Activated CD4-positive, alpha-beta T cell treated with anti-CD3 and anti-CD28 coated beads, Interleukin-2, amount 10 ng/mL, durations not matched to agents 7 days and 5 days (primary cell): ENCODE results near the gene ECM1. TPM values are rescaled to one million over a fixed set of nuclear protein-coding genes. Genes with fewer than 3 reads are reported as not detected.

Experiments used
- CTCF ChIA-PET: fragments of 350-600 bp; sonication (Branson Sonifier 250); formaldehyde crosslinking; loops from one replicate; lab custom pipeline; 2021; ENCODE audit warnings: antibody characterized with exemption; lab: Charles Lee
- POLR2A ChIA-PET: fragments of 350-600 bp; sonication (Branson Sonifier 250); formaldehyde crosslinking; loops from one replicate; lab custom pipeline; 2021; ENCODE audit warnings: antibody characterized with exemption; lab: Charles Lee
- DNase-seq: peaks from one replicate; pipeline ENCODE4 v3.0.0-alpha.2; 2020
- H3K27ac Mint-ChIP-seq: one replicate; pipeline ENCODE4 v1.8.0; 2021; ENCODE audit warnings: mild to moderate bottlenecking, moderate library complexity, mixed read lengths
- H3K27me3 Mint-ChIP-seq: one replicate; pipeline ENCODE4 v1.8.0; 2021; ENCODE audit warnings: mixed read lengths
- H3K36me3 Mint-ChIP-seq: one replicate; pipeline ENCODE4 v1.8.0; 2021; ENCODE audit warnings: low read depth, mixed read lengths
- H3K4me1 Mint-ChIP-seq: one replicate; pipeline ENCODE4 v1.8.0; 2021; ENCODE audit warnings: mixed read lengths
- H3K4me3 Mint-ChIP-seq: one replicate; pipeline ENCODE4 v1.8.0; 2021; ENCODE audit warnings: mild to moderate bottlenecking, moderate library complexity, mixed read lengths
- H3K9me3 Mint-ChIP-seq: one replicate; pipeline ENCODE4 v1.8.0; 2021; ENCODE audit warnings: mixed read lengths
- total RNA-seq, 2 experiments: library from RNA; stranded (reverse); gene quantifications; one replicate each; pipeline ENCODE4 v1.2.3, GENCODE V29; 2021

ECM1 gene
- 1 to 10 TPM in 1 of 2 experiments, under 1 TPM in 1; 0.87 to 1.2 TPM for total RNA-seq

DNA sequence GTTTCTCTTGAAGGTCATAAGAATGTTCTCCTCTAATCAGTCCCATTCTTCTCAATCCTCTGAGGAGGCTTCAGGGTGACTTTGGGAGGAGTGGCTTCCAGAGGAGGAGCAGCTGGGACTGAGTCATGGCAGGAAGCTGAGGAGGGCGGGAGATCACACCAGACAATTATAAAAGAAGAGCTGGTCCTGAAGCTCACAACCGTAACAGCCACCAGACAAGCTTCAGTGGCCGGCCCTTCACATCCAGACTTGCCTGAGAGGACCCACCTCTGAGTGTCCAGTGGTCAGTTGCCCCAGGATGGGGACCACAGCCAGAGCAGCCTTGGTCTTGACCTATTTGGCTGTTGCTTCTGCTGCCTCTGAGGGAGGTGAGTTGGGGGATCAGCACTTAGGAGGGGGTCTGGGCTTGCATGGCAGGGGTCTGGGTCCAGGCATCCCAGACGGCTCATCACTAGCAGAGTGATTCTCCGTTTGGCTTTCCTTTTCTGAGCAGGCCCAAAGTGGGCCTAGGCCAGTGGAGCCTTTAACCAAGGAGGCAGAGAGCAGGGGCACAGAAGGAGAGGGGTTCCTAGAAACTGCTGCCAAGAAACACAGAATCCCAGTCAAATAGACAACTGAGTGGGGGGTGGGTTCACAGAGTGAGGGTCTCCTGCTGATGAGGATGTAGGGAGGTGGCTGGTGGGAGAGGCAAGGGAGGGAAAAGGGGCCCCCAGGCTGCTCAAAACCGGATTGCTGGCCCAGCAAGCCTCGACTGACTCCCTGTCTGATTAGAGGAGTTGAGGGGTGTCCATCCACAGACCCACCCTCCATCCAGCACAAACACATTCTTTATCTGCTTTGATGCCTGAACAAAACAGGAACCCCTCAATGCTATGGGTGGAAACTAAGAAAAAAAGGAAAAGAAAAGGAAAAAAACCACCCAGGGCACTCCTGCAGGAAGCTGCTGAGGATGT lies at the start of gene ECM1:
Gene ECM1, plus strand, starts transcription at position 198 of the 953 bp plus-strand sequence. Its CDS starts 101 bp downstream, at position 299.
- Mint-ChIP-seq H3K9me3 (no peaks in the 10 kb centered on the region), H3K27me3 (no peaks in the 10 kb centered on the region), H3K27ac (no peak within 1 kb of the TSS), H3K4me1 (peaks cover 5% of the 10 kb centered on the region), H3K4me3 (no peak within 1 kb of the TSS), H3K36me3 (peaks cover 19% of the 10 kb centered on the region)
- DNase-seq, result no peak
- CTCF ChIA-PET, result interaction anchor here (0.8 to 2.8 kb wide), 3 partner anchors 8 to 51 kb away, joined by 3 to 9 read pairs (median 6); partner anchors contain the start of gene FALEC
- POLR2A ChIA-PET, result no interaction called here

DNA sequence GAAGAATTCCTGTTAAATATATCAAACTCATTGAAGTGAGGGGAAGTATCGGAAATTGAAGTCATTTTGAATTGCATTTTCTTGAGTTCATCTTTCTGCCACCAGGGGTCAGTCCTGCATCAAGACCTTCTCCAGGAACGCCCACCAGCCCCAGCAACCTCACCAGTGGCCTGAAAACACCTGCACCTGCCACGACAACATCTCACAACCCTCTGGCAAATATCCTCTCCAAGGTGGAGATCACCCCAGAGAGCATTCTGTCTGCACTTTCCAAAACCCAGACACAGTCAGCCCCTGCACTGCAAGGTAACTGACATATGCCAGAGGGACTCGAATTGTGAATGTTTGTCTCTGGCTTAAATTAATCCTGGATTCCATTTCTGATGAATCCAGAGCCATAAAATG lies 43.5 kb upstream of the ECM1 start:
- H3K27ac Mint-ChIP-seq, result no peak overlapping the region
- peaks cover 23% of the 10 kb centered on the region for H3K36me3 Mint-ChIP-seq
- DNase-seq, result peak; percentile 82
- no peaks in the 10 kb centered on the region for H3K27me3 Mint-ChIP-seq
- no peak overlapping the region for H3K4me3 Mint-ChIP-seq
- H3K4me1 Mint-ChIP-seq, result peaks cover 4% of the 10 kb centered on the region
- CTCF ChIA-PET, result interaction anchor here (1.2 kb wide), 1 partner anchor 52 kb away, joined by 3 read pairs; no protein-coding TSS in a partner anchor
- no peaks in the 10 kb centered on the region for H3K9me3 Mint-ChIP-seq
- POLR2A ChIA-PET, result no interaction called here

DNA sequence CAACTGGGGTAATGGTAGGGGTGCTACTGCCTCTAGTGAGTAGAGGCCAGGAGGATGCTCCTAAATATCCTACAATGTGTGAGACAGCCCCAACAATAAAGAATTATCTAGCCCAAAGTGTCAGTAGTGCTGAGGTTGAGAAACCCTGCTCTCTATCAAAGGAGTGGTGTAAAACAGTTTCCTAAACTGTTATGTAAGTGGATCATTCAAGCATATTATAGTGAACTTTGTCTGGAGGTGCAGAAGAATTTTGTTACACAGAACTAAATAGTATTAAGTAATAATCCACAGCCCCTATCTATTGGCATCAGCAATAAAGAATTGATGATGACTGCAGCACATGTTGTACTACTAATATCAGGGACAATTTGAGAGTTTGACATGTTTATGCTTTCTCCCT lies 40.9 kb upstream of the ECM1 start:
- DNase-seq, result no peak
- ChIA-PET CTCF (no interaction called here), POLR2A (no interaction called here)
- Mint-ChIP-seq H3K27ac (no peak overlapping the region), H3K27me3 (no peaks in the 10 kb centered on the region), H3K4me3 (no peak overlapping the region), H3K9me3 (no peaks in the 10 kb centered on the region), H3K4me1 (peaks cover 4% of the 10 kb centered on the region), H3K36me3 (peaks cover 36% of the 10 kb centered on the region)

DNA sequence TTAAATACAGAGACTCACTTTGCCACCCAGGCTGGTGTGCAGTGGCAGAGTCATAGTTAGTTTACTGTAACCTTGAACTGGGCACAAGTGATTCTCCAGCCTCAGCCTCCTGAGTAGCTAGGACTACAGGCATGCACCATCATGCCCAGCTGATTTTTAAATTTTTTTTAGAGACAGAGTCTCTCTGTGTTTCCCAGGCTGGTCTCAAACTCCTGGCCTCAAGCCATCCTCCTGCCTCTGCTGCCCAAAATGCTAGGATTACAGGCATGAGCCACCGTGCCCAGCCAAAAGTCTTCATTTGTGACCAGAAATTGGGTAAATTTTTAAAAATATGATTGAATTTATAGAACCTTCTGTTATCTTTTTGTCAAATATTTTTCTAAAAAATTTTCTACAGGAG lies 38.6 kb upstream of the ECM1 start:
- Mint-ChIP-seq H3K4me1 (peaks cover 2% of the 10 kb centered on the region), H3K9me3 (no peaks in the 10 kb centered on the region), H3K4me3 (no peak overlapping the region), H3K27ac (no peak overlapping the region), H3K27me3 (no peaks in the 10 kb centered on the region), H3K36me3 (peaks cover 40% of the 10 kb centered on the region)
- POLR2A ChIA-PET, result no interaction called here
- no peak for DNase-seq
- CTCF ChIA-PET, result interaction anchor here (1.0 kb wide), 2 partner anchors 22 to 91 kb away, joined by 3 to 4 read pairs; no protein-coding TSS in a partner anchor

DNA sequence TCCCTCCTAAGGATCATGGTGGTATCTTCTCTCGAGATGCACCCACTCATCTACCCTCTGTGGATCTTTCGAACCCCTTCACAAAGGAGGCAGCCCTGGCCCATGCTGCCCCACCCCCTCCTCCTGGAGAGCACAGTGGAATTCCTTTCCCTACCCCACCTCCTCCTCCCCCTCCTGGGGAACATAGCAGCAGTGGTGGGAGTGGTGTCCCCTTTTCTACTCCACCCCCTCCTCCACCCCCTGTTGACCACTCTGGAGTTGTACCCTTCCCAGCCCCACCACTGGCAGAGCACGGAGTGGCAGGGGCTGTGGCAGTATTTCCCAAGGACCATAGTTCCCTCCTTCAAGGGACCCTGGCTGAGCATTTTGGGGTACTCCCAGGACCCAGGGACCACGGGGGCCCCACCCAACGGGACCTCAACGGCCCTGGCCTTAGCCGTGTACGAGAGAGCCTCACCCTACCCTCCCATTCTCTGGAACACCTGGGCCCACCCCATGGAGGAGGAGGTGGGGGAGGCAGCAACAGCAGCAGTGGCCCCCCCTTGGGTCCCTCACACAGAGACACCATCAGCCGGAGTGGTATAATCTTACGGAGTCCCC lies 35.2 kb upstream of the ECM1 start:
- H3K4me1 Mint-ChIP-seq, result no peaks in the 10 kb centered on the region
- ChIA-PET CTCF (interaction anchor here (1.1 kb wide), 1 partner anchor 15 kb away, joined by 3 read pairs; no protein-coding TSS in a partner anchor), POLR2A (no interaction called here)
- no peak overlapping the region for H3K4me3 Mint-ChIP-seq
- no peaks in the 10 kb centered on the region for H3K27me3 Mint-ChIP-seq
- DNase-seq, result no peak
- no peaks in the 10 kb centered on the region for H3K9me3 Mint-ChIP-seq
- peaks cover 27% of the 10 kb centered on the region for H3K36me3 Mint-ChIP-seq
- no peak overlapping the region for H3K27ac Mint-ChIP-seq

DNA sequence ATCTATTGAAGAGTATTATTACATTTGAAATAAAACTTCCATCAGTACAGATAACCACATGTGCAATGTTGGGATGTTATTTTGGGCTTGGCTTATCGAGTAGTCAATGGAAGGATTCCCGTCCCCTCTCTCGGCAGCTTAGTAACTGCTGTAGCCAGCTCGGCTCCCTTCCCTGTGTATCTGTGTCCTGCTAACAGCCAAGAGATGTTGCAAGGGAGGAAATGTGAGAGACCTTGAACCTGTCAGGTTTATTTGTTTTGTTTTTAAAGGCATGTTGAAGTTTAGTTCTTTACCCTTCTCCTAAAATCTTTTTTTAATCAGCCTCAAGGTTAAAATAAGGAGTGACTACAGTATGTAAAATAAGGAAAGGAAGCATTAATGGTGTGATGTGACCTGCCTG lies 34.2 kb upstream of the ECM1 start:
- Mint-ChIP-seq H3K4me3 (no peak overlapping the region), H3K27ac (no peak overlapping the region), H3K27me3 (peaks cover 2% of the 10 kb centered on the region), H3K36me3 (peaks cover 27% of the 10 kb centered on the region), H3K4me1 (no peaks in the 10 kb centered on the region), H3K9me3 (no peaks in the 10 kb centered on the region)
- POLR2A ChIA-PET, result no interaction called here
- CTCF ChIA-PET, result no interaction called here
- DNase-seq, result no peak

DNA sequence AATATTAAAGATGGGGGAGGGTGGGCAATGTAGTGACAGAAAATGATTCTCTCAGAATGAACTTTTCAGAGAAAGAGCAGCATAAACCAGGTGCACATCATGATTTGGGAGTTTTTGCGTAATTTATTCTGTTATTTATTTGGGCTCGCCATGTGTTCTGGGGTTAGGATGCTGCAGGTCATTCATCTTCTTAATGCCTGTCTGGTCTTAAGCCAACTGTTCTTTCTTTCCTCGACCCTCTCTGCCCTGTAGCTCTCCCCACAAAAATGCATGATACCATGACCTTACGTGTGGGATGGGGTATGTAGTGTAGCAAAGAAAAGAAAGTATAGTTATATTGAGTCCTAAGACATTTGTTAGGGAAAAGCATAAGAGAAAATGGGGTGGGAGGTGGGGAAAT lies 33.0 kb upstream of the ECM1 start:
- H3K27me3 Mint-ChIP-seq, result peaks cover 4% of the 10 kb centered on the region
- H3K27ac Mint-ChIP-seq, result no peak overlapping the region
- H3K4me3 Mint-ChIP-seq, result no peak overlapping the region
- peaks cover 27% of the 10 kb centered on the region for H3K36me3 Mint-ChIP-seq
- POLR2A ChIA-PET, result no interaction called here
- CTCF ChIA-PET, result no interaction called here
- no peaks in the 10 kb centered on the region for H3K4me1 Mint-ChIP-seq
- no peak for DNase-seq
- no peaks in the 10 kb centered on the region for H3K9me3 Mint-ChIP-seq

DNA sequence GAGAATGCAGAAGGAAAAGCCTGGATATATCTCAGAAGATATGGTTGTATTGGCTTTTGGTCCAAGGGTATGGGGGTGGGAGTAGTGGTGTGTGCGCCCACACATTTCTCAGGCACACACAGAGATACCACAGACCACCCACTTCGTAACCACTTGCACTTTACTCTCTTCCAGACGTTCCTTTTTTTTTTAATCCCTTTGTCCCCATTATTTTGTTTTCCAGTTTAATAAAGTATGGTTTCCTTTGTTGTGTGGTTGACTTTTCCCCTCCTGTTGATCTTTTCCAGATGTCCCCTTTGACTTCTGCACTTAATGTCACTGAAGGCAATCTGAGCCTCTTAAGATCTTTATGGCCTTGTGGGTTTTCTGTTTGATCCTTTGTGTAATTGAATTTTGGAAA lies 31.2 kb upstream of the ECM1 start:
- Mint-ChIP-seq H3K27ac (no peak overlapping the region), H3K4me1 (no peaks in the 10 kb centered on the region), H3K36me3 (peaks cover 10% of the 10 kb centered on the region), H3K9me3 (no peaks in the 10 kb centered on the region), H3K4me3 (no peak overlapping the region), H3K27me3 (peaks cover 5% of the 10 kb centered on the region)
- ChIA-PET CTCF (no interaction called here), POLR2A (no interaction called here)
- DNase-seq, result no peak

DNA sequence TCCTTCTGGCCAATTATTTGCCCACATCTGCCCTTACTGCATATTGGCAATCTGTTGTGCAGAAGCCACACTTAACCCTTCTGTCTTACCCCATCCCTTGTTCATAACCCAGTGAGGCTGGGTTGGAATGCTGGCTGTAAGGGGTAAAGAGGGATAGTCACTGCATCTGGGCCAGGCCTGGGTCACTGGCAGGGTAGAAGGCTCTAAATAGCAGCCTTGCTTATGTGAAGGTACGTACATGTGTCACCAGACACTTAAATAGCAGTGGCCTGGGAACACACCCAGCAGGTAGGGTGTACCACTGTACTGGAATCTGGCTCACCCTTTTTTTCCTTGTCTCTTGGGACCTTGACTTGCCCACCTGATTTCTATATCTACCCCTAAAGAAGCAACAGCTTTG lies 30.6 kb upstream of the ECM1 start:
- H3K4me3 Mint-ChIP-seq, result no peak overlapping the region
- H3K27ac Mint-ChIP-seq, result no peak overlapping the region
- no peak for DNase-seq
- POLR2A ChIA-PET, result no interaction called here
- H3K27me3 Mint-ChIP-seq, result peaks cover 5% of the 10 kb centered on the region
- peaks cover 4% of the 10 kb centered on the region for H3K36me3 Mint-ChIP-seq
- CTCF ChIA-PET, result no interaction called here
- H3K4me1 Mint-ChIP-seq, result no peaks in the 10 kb centered on the region
- H3K9me3 Mint-ChIP-seq, result no peaks in the 10 kb centered on the region

DNA sequence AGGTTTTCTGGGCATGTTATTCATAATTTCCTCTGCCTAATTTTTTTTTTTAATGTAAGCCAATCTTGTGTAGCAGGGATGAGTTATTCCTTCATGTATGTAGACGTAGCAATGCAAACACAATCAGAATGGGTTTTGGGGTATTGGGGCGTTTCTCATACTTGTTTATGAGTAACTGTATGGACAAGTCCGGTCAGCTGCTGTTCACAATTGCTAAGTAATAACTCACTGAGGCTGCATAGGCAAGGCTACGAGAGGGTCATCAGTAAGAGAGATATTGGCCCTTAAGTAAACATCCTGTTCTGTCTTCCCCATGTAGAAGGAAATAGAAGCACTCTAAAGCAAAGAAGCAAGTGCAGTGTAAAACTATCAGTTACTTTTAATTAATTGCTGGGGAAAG lies 30.2 kb upstream of the ECM1 start:
- Mint-ChIP-seq H3K27ac (no peak overlapping the region), H3K36me3 (peaks cover 2% of the 10 kb centered on the region), H3K4me1 (no peaks in the 10 kb centered on the region), H3K9me3 (no peaks in the 10 kb centered on the region), H3K4me3 (no peak overlapping the region), H3K27me3 (peaks cover 5% of the 10 kb centered on the region)
- no peak for DNase-seq
- ChIA-PET CTCF (no interaction called here), POLR2A (no interaction called here)

DNA sequence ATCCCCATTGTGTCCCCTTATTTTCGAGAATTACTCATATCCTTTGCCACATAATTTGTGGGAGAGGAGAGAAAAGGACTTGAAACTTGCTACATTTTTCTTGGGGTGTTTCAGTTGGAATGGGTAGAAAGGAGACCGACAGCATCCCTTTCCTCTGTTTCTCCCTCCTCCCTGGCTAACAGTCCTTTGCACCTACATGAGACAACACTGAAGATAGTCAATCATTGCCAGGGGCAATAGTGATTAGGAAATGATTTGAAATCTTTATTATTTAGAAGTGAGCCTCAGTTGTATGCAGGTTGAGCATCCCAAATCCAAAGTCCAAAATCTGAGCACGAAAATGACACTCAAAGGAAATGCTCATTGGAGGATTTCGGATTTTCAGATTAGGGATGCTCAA lies 28.5 kb upstream of the ECM1 start:
- ChIA-PET CTCF (interaction anchor here (0.7 kb wide), 1 partner anchor 181 kb away, joined by 3 read pairs; no protein-coding TSS in a partner anchor), POLR2A (no interaction called here)
- H3K27ac Mint-ChIP-seq, result peak overlapping the region; percentile 13
- DNase-seq, result no peak
- H3K4me3 Mint-ChIP-seq, result no peak overlapping the region
- H3K4me1 Mint-ChIP-seq, result no peaks in the 10 kb centered on the region
- H3K9me3 Mint-ChIP-seq, result no peaks in the 10 kb centered on the region
- no peaks in the 10 kb centered on the region for H3K36me3 Mint-ChIP-seq
- H3K27me3 Mint-ChIP-seq, result peaks cover 5% of the 10 kb centered on the region

DNA sequence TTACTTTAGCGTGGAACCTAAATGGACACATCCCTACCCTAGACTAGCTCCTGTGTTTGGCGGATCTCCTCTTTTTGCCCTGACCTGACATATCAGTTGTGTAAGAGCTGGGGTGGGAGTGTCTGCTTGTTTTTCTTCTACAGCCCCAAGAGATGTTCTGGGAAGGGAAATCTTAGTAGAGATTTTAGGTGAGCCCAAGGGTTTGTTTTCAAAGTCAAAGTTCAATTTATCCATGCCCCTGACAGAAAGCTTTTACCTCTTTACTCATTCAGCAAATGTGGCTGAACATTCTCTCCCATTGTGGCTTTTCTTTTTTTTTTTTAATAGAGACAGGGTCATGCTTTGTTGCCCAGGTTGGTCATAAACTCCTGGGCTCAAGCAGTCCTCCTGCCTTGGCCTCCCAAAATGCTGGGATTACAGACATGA lies 28.0 kb upstream of the ECM1 start:
- no peak overlapping the region for H3K4me3 Mint-ChIP-seq
- no peak overlapping the region for H3K27ac Mint-ChIP-seq
- CTCF ChIA-PET, result interaction anchor here (0.6 to 0.7 kb wide), 3 partner anchors 32 to 181 kb away, joined by 3 to 7 read pairs (median 3); no protein-coding TSS in a partner anchor
- H3K36me3 Mint-ChIP-seq, result no peaks in the 10 kb centered on the region
- no peaks in the 10 kb centered on the region for H3K4me1 Mint-ChIP-seq
- POLR2A ChIA-PET, result no interaction called here
- no peaks in the 10 kb centered on the region for H3K9me3 Mint-ChIP-seq
- no peak for DNase-seq
- H3K27me3 Mint-ChIP-seq, result peaks cover 5% of the 10 kb centered on the region

DNA sequence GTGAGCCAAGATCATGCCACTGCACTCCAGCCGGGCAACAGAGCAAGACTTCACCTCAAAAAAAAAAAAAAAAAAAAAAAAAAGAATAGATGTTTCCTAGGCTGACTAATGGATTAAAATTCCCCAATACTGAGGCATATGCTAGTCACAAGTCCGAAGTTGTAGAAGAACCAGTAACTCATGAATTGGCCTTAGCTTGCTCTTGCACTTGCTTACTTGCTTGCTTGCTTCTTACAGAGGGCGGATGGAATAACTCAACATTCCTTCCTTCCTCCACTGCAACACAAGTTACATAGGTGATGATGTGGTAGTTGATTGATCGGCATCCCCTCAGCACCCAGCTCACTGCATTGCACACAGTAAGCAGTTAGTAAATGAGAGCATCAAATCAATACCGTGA lies 23.5 kb upstream of the ECM1 start:
- H3K27me3 Mint-ChIP-seq, result peaks cover 3% of the 10 kb centered on the region
- peaks cover 7% of the 10 kb centered on the region for H3K36me3 Mint-ChIP-seq
- H3K9me3 Mint-ChIP-seq, result no peaks in the 10 kb centered on the region

More for the DNA sequence above, 23.5 kb upstream of the ECM1 start:
- ChIA-PET CTCF (interaction anchor here (1.1 to 1.4 kb wide), 2 partner anchors 17 to 76 kb away, joined by 3 read pairs; no protein-coding TSS in a partner anchor), POLR2A (no interaction called here)
- no peak for DNase-seq
- Mint-ChIP-seq H3K4me1 (peaks cover 22% of the 10 kb centered on the region), H3K27ac (no peak overlapping the region), H3K4me3 (no peak overlapping the region)
